TTC549 (cell line): ENCODE data around the gene HIGD2A.
"Not testable (repeated sequence)": the region's sequence is repeated elsewhere in the genome, so short reads cannot be mapped to it uniquely, and the experiment has no call there.

Source experiments
- FAIRE-seq: peaks from 2 replicates; lab custom pipeline; 2012; peaks lifted over from hg19 to GRCh38; lab: Jason Lieb, UNC

Gene HIGD2A

DNA sequence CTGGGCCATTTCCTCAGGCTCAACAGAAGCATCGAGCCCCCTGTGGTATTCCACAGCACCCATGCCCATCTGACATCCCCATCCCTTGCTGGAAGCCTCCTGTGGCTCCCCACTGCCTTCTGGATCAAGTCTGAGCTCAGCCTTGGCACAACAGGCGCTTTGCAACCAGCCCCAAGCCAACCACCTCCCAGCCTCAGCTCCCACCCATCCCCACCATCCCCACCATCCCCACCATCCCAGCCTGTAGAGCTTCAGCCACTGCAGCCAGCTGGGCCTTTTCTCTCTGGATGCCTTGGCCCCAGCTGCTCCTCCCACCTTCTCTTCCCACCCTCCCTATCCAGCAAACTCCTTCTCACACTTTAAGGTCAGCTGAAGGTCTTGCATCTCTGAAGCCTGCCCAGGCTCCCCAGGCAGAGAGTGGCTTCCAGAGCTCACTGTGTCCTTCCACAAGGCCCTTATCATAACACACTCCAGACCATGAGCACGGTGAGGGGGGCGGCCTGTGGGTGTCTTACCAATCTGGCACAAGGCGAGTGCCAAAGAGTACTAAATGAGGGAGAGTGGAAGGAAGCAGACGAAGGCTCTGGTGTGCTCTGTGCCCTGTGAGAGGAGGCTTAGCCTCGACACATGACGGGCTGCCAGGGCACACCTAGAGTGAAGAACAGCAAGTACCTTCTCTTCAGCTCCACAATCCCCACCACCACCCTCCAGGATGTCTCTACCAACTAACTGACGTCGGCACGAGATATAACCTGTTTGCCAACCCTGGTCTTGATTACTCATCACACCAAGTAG is 6.5 kb downstream of the HIGD2A start:
- no peak for FAIRE-seq

- FAIRE-seq = no peak
Observed at GRCh38 chr5:176396330-176396729, 7.8 kb downstream of the HIGD2A start.

- no peak for FAIRE-seq
Observed at GRCh38 chr5:176397736-176398420, 9.3 kb downstream of the HIGD2A start.

DNA sequence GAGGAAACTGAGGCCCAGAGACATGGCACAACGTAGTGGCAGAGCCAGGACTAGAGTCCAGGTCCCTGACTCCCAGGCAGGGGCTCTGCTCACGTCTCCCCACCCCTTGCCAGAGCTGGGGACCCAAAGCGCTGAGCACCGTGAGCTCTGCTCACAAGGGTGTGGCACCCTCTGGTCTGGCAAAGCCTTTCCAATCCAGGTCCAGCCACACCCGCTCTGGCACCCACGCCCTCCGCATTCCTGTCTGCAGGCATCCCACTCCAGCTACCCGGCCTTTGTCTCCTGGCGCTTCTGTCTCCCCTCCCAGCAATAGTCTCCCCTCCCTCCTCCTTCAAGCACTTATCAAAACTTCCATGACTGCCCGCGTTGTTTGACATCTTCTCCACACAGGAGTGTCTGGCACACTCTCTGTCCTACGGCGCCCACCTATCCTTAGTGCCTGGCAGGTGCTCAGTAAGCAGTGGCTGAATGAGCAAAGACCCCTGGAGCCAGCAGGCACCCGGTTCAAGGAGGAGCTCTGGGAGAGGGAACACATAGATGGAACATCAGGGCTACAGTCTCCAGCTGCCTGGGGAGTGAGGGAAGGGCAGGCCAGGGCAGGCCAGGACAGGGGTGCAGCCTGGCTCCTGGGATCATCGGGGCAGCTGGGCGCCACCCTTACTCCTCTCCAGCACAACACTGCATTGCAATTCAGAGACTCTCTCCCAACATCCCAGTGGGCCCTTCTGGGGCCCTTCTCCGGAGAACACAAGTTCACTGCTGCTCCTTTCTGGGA is 12.0 kb downstream of the HIGD2A start:
- no peak for FAIRE-seq

GRCh38 chr5:176401281-176402205 is 13.0 kb downstream of the HIGD2A start:
- FAIRE-seq = no peak

- no peak for FAIRE-seq
Observed at GRCh38 chr5:176405656-176406435, 17.3 kb downstream of the HIGD2A start.

- no peak for FAIRE-seq
Observed at GRCh38 chr5:176406436-176407052, 18.0 kb downstream of the HIGD2A start.

DNA sequence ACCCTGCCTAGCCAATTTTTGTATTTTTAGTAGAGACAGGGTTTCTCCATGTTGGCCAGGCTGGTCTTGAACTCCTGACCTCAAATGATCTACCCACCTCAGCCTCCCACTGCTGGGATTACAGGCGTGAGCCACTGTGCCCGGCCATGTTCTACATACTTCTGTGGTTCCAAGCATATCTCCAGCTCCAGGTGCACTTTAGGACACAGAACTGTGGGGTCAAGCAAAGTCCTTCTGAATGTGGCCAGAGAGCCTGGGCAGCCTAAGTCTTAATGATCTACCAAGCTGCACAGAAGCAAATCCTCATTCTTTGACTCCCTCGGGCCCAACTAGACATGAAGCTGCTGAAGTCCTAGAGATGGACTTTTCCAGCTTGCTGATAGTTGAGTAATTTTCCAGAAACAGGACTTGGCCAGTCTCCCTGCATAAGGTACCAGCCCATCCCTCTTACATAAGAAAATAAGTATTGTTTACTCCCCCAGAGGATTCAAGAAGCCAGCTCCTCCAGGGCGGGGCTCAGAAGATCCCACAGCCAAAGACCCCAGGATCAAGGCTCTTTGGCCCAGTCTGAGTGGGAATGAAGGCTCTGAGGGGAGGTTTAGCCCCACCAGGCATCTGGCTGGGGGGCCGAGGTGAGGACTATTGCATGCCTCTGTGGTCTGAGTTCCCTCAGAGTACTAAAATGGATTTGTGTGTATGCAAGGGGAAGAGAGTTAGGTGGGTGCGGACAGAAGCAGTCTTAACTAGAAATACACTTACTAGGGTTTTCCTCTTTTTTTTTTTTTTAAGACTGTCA is 19.1 kb downstream of the HIGD2A start:
- FAIRE-seq = no peak

- FAIRE-seq = not testable (repeated sequence)
Observed at GRCh38 chr5:176408252-176408573, 19.7 kb downstream of the HIGD2A start.

- no peak for FAIRE-seq
Observed at GRCh38 chr5:176408590-176408989, 20.0 kb downstream of the HIGD2A start.

- no peak for FAIRE-seq
Observed at GRCh38 chr5:176409765-176410164, 21.2 kb downstream of the HIGD2A start.

DNA sequence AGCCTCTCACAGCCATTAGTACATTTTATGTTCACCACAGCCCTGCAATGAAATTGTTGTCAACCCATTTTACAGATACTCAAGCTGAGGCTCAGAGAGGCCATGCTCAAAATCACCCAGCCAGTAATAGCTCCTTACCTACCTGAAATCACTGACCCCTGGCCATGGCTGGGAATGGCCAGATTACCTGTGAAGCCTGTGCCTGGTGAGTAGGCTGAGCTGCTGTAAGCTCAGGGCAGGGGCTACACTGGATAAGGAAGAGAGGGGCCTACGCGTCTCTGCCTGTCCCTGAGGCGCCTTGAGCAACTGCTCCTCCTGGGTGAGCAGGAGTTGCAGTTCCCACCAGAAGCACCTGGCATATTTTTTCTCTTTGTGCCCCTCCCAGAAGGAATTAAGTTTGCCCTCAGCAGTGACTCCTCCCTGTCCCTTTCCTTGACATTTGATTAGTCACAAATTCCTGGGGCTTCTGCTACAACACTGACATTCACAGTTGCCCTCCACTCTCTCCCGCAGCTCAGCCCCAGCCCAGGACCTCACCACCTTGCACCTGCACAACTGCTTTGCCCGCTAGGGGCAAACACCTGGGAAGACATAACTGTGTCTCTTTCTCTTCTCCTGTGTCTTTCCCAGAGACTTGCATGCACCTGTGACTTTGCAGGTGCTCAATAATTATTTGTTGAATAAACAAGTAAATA is 22.1 kb downstream of the HIGD2A start:
- no peak for FAIRE-seq

DNA sequence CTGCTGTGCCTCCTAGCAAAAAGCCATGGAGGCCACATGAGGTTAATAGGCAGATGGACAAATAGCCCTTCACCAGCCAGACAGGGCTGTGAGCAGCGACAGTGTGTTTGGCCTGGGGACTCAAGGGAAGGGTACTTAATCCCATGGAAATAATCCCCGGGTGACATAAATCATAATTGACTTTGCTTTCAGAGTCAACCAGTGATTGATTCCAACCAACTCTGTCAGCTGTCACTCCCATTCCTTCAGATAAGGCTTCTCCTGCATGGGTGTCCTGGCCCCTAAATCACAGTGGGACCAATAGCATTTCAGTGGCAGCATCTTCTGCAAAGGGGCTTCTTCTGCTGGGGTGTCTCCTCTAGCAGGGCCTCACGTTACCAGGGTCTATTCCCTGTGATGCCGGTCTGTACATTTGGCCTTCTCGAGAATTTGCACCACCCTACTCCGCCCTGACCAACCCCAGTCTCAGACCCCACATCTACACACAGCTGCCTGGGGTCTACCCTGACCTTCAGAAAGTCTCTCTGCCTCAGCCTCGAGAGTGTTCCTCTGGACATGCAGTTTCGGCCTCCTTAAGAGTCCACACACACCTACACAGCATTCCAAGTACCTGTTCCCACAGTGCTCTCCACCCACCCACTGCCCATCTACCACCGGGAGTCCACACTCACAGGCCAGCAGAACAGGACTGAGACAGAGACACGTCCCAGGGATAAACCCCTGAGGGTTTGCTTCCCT is 24.1 kb downstream of the HIGD2A start:
- FAIRE-seq = no peak

- FAIRE-seq = no peak
Observed at GRCh38 chr5:176413255-176413565, 24.7 kb downstream of the HIGD2A start.

- no peak for FAIRE-seq
Observed at GRCh38 chr5:176413709-176414191, 25.2 kb downstream of the HIGD2A start.

DNA sequence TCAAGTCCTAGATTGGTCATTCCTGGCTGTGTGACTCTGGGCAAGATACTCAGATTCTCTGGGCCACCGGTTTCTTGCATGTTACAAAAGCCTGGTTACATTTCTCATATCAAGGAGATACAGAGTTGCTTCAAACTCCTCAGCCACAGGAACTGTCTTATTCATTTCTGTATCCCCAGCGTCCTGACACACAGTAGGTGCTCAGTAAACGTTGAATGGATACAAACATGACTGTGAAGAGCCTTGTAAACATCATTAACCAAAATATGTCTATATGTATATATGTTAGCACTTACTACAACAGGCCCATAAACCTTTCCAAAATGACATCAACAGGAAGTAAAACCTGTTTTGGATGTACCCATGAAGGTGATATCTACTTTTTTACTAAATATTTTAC is 26.2 kb downstream of the HIGD2A start:
- no peak for FAIRE-seq

DNA sequence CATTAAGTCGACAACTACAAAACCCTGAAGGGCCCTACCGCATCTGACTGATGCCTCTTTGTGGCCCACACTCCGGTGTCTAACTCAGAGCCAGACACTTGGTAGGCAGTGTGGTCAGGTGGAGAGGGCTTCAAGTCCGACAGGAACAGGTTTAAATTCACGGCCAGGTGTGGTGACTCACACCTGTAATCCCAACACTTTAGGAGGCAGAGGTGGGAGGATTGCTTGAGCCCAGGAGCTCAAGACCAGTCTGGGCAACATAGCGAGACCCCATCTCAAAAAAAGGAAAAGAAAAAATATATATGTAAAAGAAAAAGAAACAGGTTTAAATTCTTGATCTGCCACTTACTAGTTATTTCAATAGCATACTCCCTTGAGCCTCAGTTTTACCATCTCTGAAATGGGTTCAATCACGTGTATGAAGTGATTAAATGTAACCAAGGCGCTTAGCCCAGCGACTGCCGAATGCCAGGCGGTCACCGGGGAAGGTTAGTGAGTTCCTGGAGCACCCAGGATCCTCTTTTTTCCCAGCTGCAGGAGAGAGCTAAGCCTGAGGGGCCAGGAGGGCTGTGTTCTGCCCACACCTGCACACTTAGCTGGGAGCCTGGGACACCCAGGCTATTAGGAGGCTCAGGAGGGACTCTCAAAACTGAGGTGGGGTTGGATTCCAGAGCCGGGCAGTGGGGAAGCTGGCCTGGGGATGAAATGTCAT is 26.8 kb downstream of the HIGD2A start:
- no peak for FAIRE-seq
